Activated B cell treated with CpG ODN at 0.5 μM for 24 hours (primary cell): Measurements from ENCODE around the gene ANKRD22. TPM values are rescaled to one million over a fixed set of nuclear protein-coding genes. Genes with fewer than 3 reads are reported as not detected.

ENCODE experiments used
- ATAC-seq: fragments of 200-7000 bp; cut with Tn5 transposase; one replicate; pipeline ENCODE4 v1.10.0; 2021; ENCODE audit warnings: low read depth, mild to moderate bottlenecking, moderate library complexity
- CTCF ChIA-PET: fragments of 350-600 bp; sonication (Branson Sonifier 250); formaldehyde crosslinking; loops from one replicate; lab custom pipeline; 2021; ENCODE audit warnings: antibody characterized with exemption; lab: Charles Lee
- POLR2A ChIA-PET: fragments of 350-600 bp; sonication (Branson Sonifier 250); formaldehyde crosslinking; loops from one replicate; lab custom pipeline; 2021; ENCODE audit warnings: antibody characterized with exemption; lab: Charles Lee
- DNase-seq: peaks from one replicate; pipeline ENCODE4 v3.0.0; 2022
- H3K27ac Mint-ChIP-seq: one replicate; pipeline ENCODE4 v1.8.0; 2020; ENCODE audit warnings: mixed read lengths
- H3K27me3 Mint-ChIP-seq: one replicate; pipeline ENCODE4 v1.8.0; 2021; ENCODE audit warnings: mixed read lengths
- H3K36me3 Mint-ChIP-seq: one replicate; pipeline ENCODE4 v1.8.0; 2021; ENCODE audit warnings: low read depth, mixed read lengths
- H3K4me1 Mint-ChIP-seq: one replicate; pipeline ENCODE4 v1.8.0; 2021; ENCODE audit warnings: mixed read lengths
- H3K4me3 Mint-ChIP-seq: one replicate; pipeline ENCODE4 v1.8.0; 2020; ENCODE audit warnings: mild to moderate bottlenecking, mixed read lengths
- H3K9me3 Mint-ChIP-seq: one replicate; pipeline ENCODE4 v1.8.0; 2020; ENCODE audit warnings: mixed read lengths
- CTCF ChIP-seq: fragments of 200-600 bp; IDR thresholded peaks from one replicate; pipeline ENCODE4 v1.8.0; 2022; ENCODE audit warnings: antibody characterized with exemption, mild to moderate bottlenecking
- intact Hi-C: fragments of 100-400 bp; cut with micrococcal nuclease; formaldehyde crosslinking; loops from one replicate; pipeline ENCODE4 v1.15.1; 2024
- total RNA-seq: library from RNA; stranded (reverse); gene quantifications from 2 replicates; pipeline ENCODE4 v1.2.3, GENCODE V29; 2022

Gene ANKRD22
- total RNA-seq, 1 donor from 2014 or later, result not detected

DNA sequence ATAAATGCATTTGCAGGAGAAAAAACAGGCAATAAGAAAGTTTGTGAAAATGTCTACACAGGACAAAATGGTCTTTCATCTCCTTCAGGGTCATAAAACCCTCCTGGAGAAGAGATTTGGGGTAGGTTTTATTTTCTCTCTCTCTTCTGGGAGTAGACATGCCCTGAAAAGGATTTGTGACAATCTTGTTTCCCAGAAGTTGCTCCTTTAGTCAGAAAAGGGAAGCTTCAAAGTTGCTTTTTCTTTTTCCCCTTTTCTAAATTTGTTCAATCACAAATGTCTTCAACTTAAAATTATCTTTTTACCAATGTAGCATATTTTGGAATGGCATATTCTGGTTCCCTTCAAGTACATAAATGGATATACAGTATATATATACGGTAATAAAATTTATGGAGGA, 9.4 kb upstream of the ANKRD22 start:
- no peak overlapping the region for H3K27ac Mint-ChIP-seq
- POLR2A ChIA-PET, result no interaction called here
- intact Hi-C loops, result no loop called here
- H3K4me1 Mint-ChIP-seq, result no peaks in the 10 kb centered on the region
- H3K27me3 Mint-ChIP-seq, result no peaks in the 10 kb centered on the region
- no peaks in the 10 kb centered on the region for H3K9me3 Mint-ChIP-seq
- CTCF ChIA-PET, result no interaction called here
- ATAC-seq (no peak), DNase-seq (no peak)
- no peak overlapping the region for H3K4me3 Mint-ChIP-seq
- H3K36me3 Mint-ChIP-seq, result no peaks in the 10 kb centered on the region
- no peak for TF ChIP-seq CTCF

GRCh38 chr10:88858491-88858890, 6.8 kb upstream of the ANKRD22 start:
- Mint-ChIP-seq H3K4me3 (no peak overlapping the region), H3K27me3 (no peaks in the 10 kb centered on the region), H3K9me3 (no peaks in the 10 kb centered on the region), H3K36me3 (no peaks in the 10 kb centered on the region), H3K4me1 (peaks cover under 1% of the 10 kb centered on the region), H3K27ac (no peak overlapping the region)
- DNase-seq (no peak), ATAC-seq (no peak)
- ChIA-PET CTCF (no interaction called here), POLR2A (no interaction called here)
- intact Hi-C loops, result no loop called here
- no peak for TF ChIP-seq CTCF

- peaks cover 4% of the 10 kb centered on the region for H3K4me1 Mint-ChIP-seq
- DNase-seq (no peak), ATAC-seq (no peak)
- H3K27me3 Mint-ChIP-seq, result no peaks in the 10 kb centered on the region
- ChIA-PET CTCF (no interaction called here), POLR2A (no interaction called here)
- no peak for TF ChIP-seq CTCF
- H3K9me3 Mint-ChIP-seq, result no peaks in the 10 kb centered on the region
- no peaks in the 10 kb centered on the region for H3K36me3 Mint-ChIP-seq
- H3K4me3 Mint-ChIP-seq, result no peak overlapping the region
- H3K27ac Mint-ChIP-seq, result no peak overlapping the region
- intact Hi-C loops, result no loop called here
Observed at GRCh38 chr10:88857831-88858230, 6.2 kb upstream of the ANKRD22 start.

GRCh38 chr10:88854684-88855083, 3.0 kb upstream of the ANKRD22 start:
- H3K9me3 Mint-ChIP-seq, result no peaks in the 10 kb centered on the region
- no peak for TF ChIP-seq CTCF
- H3K36me3 Mint-ChIP-seq, result no peaks in the 10 kb centered on the region
- POLR2A ChIA-PET, result no interaction called here
- peaks cover 4% of the 10 kb centered on the region for H3K4me1 Mint-ChIP-seq
- no peak overlapping the region for H3K4me3 Mint-ChIP-seq
- no peaks in the 10 kb centered on the region for H3K27me3 Mint-ChIP-seq
- DNase-seq (no peak), ATAC-seq (no peak)
- CTCF ChIA-PET, result no interaction called here
- H3K27ac Mint-ChIP-seq, result no peak overlapping the region
- intact Hi-C loops, result no loop called here

DNA sequence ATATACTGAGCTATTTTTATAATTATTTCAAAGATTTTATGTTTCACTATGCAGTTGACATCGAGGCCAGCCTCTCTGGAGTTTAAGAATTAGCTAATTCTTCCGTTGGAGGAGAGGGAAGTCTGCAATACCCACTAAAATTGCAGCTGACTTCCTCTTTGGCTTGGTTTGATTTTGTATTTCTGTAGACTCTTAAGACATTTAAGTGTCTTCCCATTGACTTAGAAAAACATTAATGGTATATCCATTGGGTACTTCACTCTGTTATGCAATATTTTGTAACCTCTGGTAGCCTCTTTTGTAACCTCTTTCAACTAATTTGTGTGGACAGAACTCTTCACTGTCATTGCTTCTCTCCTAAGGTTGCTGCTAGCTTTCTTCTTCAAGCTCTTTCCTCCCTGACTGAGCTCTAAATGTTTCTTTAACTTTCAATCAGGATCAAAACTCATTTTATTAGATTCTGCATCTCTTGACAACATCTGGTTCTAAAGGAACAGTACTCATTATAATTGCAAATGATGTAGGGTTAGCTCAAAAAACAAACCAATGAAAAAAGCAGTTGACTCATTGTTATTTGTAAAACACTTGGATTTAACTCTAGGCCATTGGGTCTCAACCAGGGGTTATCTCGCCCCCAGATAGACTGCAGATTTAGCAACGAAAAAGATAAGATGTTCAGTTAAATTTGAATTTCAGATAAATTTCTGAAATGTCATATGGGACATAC, 1.7 kb upstream of the ANKRD22 start:
- TF ChIP-seq CTCF, result no peak
- intact Hi-C loops, result no loop called here
- DNase-seq, result no peak
- H3K27me3 Mint-ChIP-seq, result no peaks in the 10 kb centered on the region
- no peaks in the 10 kb centered on the region for H3K36me3 Mint-ChIP-seq
- H3K4me1 Mint-ChIP-seq, result peaks cover 4% of the 10 kb centered on the region
- H3K9me3 Mint-ChIP-seq, result no peaks in the 10 kb centered on the region
- ChIA-PET POLR2A (interaction anchor here (1.7 kb wide), 1 partner anchor 48 kb away, joined by 4 read pairs; no protein-coding TSS in a partner anchor), CTCF (interaction anchor here (0.9 to 1.6 kb wide), 4 partner anchors 18 to 79 kb away, joined by 3 to 7 read pairs (median 3); no protein-coding TSS in a partner anchor)
- no peak overlapping the region for H3K27ac Mint-ChIP-seq
- no peak for ATAC-seq
- H3K4me3 Mint-ChIP-seq, result no peak overlapping the region
